Naive thymus-derived CD4-positive, alpha-beta T cell (primary cell): Measurements from ENCODE around the gene FAM149B1. TPM values are rescaled to one million over a fixed set of nuclear protein-coding genes. Genes with fewer than 3 reads are reported as not detected.

Experiments
- ATAC-seq: fragments of 150-1000 bp; cut with Tn5 transposase; 2 replicates; pipeline ENCODE4 v1.10.0; 2021; ENCODE audit warnings: mild to moderate bottlenecking, moderate library complexity
- CTCF ChIA-PET: fragments of 350-600 bp; sonication (Branson Sonifier 250); formaldehyde crosslinking; loops from one replicate; lab custom pipeline; 2021; ENCODE audit warnings: antibody characterized with exemption; lab: Charles Lee
- POLR2A ChIA-PET: fragments of 350-600 bp; sonication (Branson Sonifier 250); formaldehyde crosslinking; loops from one replicate; lab custom pipeline; 2021; ENCODE audit warnings: antibody characterized with exemption, inconsistent platforms; lab: Charles Lee
- DNase-seq, 9 donors: peaks; one replicate each; pipeline versions ENCODE4 v3.0.0 to v3.0.0-alpha.2; 2020 to 2022; ENCODE audit warnings: mixed read lengths in 1 of 9
- H3K27ac ChIP-seq: one replicate; pipeline ENCODE4 v1.7.0; 2013; ENCODE audit warnings: mild to moderate bottlenecking, low read depth, low read length, moderate library complexity
- H3K27me3 ChIP-seq, 2 donors: one replicate each; pipeline ENCODE4 v1.7.0; 2013; ENCODE audit warnings: low read length in 2 of 2, mild to moderate bottlenecking in 2 of 2, moderate library complexity in 2 of 2; ENCODE audit not compliant: control insufficient read depth in 2 of 2, insufficient read depth in 2 of 2
- H3K36me3 ChIP-seq, 3 experiments: 1 replicate in 2 of 3; 2 replicates in 1 of 3; pipeline ENCODE4 v1.7.0; 2013; ENCODE audit warnings: low read length in 3 of 3, mild to moderate bottlenecking in 3 of 3, moderate library complexity in 1 of 3; ENCODE audit not compliant: insufficient read depth in 3 of 3, control insufficient read depth in 2 of 3
- H3K4me1 ChIP-seq, 2 donors: one replicate each; pipeline ENCODE4 v1.7.0; 2013; ENCODE audit warnings: low read length in 2 of 2, mild to moderate bottlenecking in 2 of 2, moderate library complexity in 1 of 2; ENCODE audit not compliant: control insufficient read depth in 2 of 2, insufficient read depth in 2 of 2
- H3K4me3 ChIP-seq: 2 replicates; pipeline ENCODE4 v1.7.0; 2013; ENCODE audit warnings: mild to moderate bottlenecking, low read length
- H3K9me3 ChIP-seq, 3 experiments: 1 replicate in 2 of 3; 2 replicates in 1 of 3; pipeline ENCODE4 v1.7.0; 2013; ENCODE audit warnings: low read length in 3 of 3; ENCODE audit not compliant: control insufficient read depth in 2 of 3
- H3K27ac Mint-ChIP-seq, 9 donors: one replicate each; pipeline ENCODE4 v1.8.0; 2020 to 2022; ENCODE audit warnings: mixed read lengths in 9 of 9, mild to moderate bottlenecking in 8 of 9, moderate library complexity in 5 of 9, inconsistent platforms in 2 of 9
- H3K27me3 Mint-ChIP-seq, 5 donors: one replicate each; pipeline ENCODE4 v1.8.0; 2021 to 2022; ENCODE audit warnings: mixed read lengths in 5 of 5, mild to moderate bottlenecking in 1 of 5
- H3K36me3 Mint-ChIP-seq, 5 donors: one replicate each; pipeline ENCODE4 v1.8.0; 2020 to 2022; ENCODE audit warnings: mixed read lengths in 5 of 5, mild to moderate bottlenecking in 3 of 5, inconsistent platforms in 1 of 5
- H3K4me1 Mint-ChIP-seq, 7 donors: one replicate each; pipeline ENCODE4 v1.8.0; 2020 to 2022; ENCODE audit warnings: mixed read lengths in 7 of 7, mild to moderate bottlenecking in 3 of 7, inconsistent platforms in 1 of 7
- H3K4me3 Mint-ChIP-seq, 10 donors: one replicate each; pipeline ENCODE4 v1.8.0; 2020 to 2022; ENCODE audit warnings: mild to moderate bottlenecking in 10 of 10, mixed read lengths in 10 of 10, moderate library complexity in 6 of 10, inconsistent platforms in 2 of 10
- H3K9me3 Mint-ChIP-seq, 11 donors: one replicate each; pipeline ENCODE4 v1.8.0; 2020 to 2022; ENCODE audit warnings: mixed read lengths in 11 of 11, mild to moderate bottlenecking in 4 of 11, inconsistent platforms in 1 of 11, moderate library complexity in 1 of 11
- intact Hi-C, 2 donors: fragments of 100-400 bp; cut with micrococcal nuclease; formaldehyde crosslinking; loops; one replicate each; pipeline ENCODE4 v1.15.1; 2023
- polyA plus RNA-seq, 2 donors: library from polyadenylated mRNA; unstranded; fragments of 300-500 nt; fragmentation: Illumina TruSeq; gene quantifications; one replicate each; pipeline ENCODE4 v1.2.3, GENCODE V29; 2021
- total RNA-seq, 6 experiments: library from RNA in 5 of 6; stranded (reverse) in 5 of 6; gene quantifications; 1 replicate in 5 of 6; 2 replicates in 1 of 6; pipeline ENCODE4 v1.2.3 and lab custom pipeline; 2021 to 2026

FAM149B1 gene
- total and polyA plus RNA-seq, 7 experiments from 2014 or later: 4.6 to 21.0 (median 15.8) TPM

GRCh38 chr10:73218431-73219191, 50.7 kb downstream of the FAM149B1 start:
- Mint-ChIP-seq H3K27me3 (no peaks in the 10 kb centered on the region), H3K9me3 (peaks cover 0 to 2% (median 0%) of the 10 kb centered on the region in 11 donors), H3K4me3 (no peak overlapping the region), H3K36me3 (peaks cover 21 to 68% (median 42%) of the 10 kb centered on the region in 5 donors), H3K4me1 (peaks cover 0 to 3% (median 0%) of the 10 kb centered on the region in 7 donors), H3K27ac (no peak overlapping the region)
- H3K36me3 ChIP-seq: peaks cover 0 to 25% (median 0%) of the 10 kb centered on the region in 3 experiments
- ATAC-seq (no peak), DNase-seq (peak in 1 of 9 donors; percentile 4)
- H3K27me3 ChIP-seq: no peaks in the 10 kb centered on the region
- no peak overlapping the region for H3K4me3 ChIP-seq
- ChIA-PET CTCF (no interaction called here), POLR2A (no interaction called here)
- H3K27ac ChIP-seq: no peak overlapping the region
- H3K4me1 ChIP-seq: no peaks in the 10 kb centered on the region
- intact Hi-C loops: no loop called here
- H3K9me3 ChIP-seq: no peaks in the 10 kb centered on the region

GRCh38 chr10:73219384-73219783, 51.5 kb downstream of the FAM149B1 start:
- Histone ChIP-seq H3K27me3 (no peaks in the 10 kb centered on the region), H3K4me1 (no peaks in the 10 kb centered on the region), H3K4me3 (no peak overlapping the region), H3K9me3 (no peaks in the 10 kb centered on the region), H3K36me3 (peaks cover 0 to 25% (median 0%) of the 10 kb centered on the region in 3 experiments), H3K27ac (no peak overlapping the region)
- H3K27me3 Mint-ChIP-seq: no peaks in the 10 kb centered on the region
- ChIA-PET POLR2A (no interaction called here), CTCF (no interaction called here)
- H3K4me3 Mint-ChIP-seq: no peak overlapping the region
- peaks cover 16 to 60% (median 37%) of the 10 kb centered on the region in 5 donors for H3K36me3 Mint-ChIP-seq
- intact Hi-C loops: no loop called here
- H3K27ac Mint-ChIP-seq: no peak overlapping the region
- no peak for ATAC-seq
- peaks cover 0 to 2% (median 0%) of the 10 kb centered on the region in 11 donors for H3K9me3 Mint-ChIP-seq
- peaks cover 0 to 3% (median 0%) of the 10 kb centered on the region in 7 donors for H3K4me1 Mint-ChIP-seq
- no peak for DNase-seq

- peaks cover 0 to 3% (median 0%) of the 10 kb centered on the region in 7 donors for H3K4me1 Mint-ChIP-seq
- H3K27ac Mint-ChIP-seq: no peak overlapping the region
- Histone ChIP-seq H3K27me3 (no peaks in the 10 kb centered on the region), H3K4me1 (no peaks in the 10 kb centered on the region), H3K4me3 (no peak overlapping the region), H3K36me3 (peaks cover 0 to 25% (median 0%) of the 10 kb centered on the region in 3 experiments), H3K9me3 (no peaks in the 10 kb centered on the region), H3K27ac (no peak overlapping the region)
- peaks cover 0 to 2% (median 0%) of the 10 kb centered on the region in 11 donors for H3K9me3 Mint-ChIP-seq
- ATAC-seq (no peak), DNase-seq (no peak)
- H3K27me3 Mint-ChIP-seq: no peaks in the 10 kb centered on the region
- H3K36me3 Mint-ChIP-seq: peaks cover 14 to 48% (median 31%) of the 10 kb centered on the region in 5 donors
- POLR2A ChIA-PET: no interaction called here
- intact Hi-C loops: no loop called here
- no peak overlapping the region for H3K4me3 Mint-ChIP-seq
- CTCF ChIA-PET: no interaction called here
Measured at GRCh38 chr10:73220989-73221388, 53.1 kb downstream of the FAM149B1 start.

- Histone ChIP-seq H3K9me3 (no peaks in the 10 kb centered on the region), H3K27me3 (no peaks in the 10 kb centered on the region), H3K4me3 (no peak overlapping the region), H3K4me1 (no peaks in the 10 kb centered on the region), H3K36me3 (peaks cover 0 to 3% (median 0%) of the 10 kb centered on the region in 3 experiments), H3K27ac (no peak overlapping the region)
- H3K9me3 Mint-ChIP-seq: no peaks in the 10 kb centered on the region
- intact Hi-C loops: no loop called here
- ATAC-seq (no peak), DNase-seq (no peak)
- H3K4me3 Mint-ChIP-seq: no peak overlapping the region
- POLR2A ChIA-PET: no interaction called here
- H3K36me3 Mint-ChIP-seq: peaks cover 0 to 14% (median 6%) of the 10 kb centered on the region in 5 donors
- no peaks in the 10 kb centered on the region for H3K27me3 Mint-ChIP-seq
- H3K4me1 Mint-ChIP-seq: peaks cover 0 to 3% (median 0%) of the 10 kb centered on the region in 7 donors
- CTCF ChIA-PET: no interaction called here
- H3K27ac Mint-ChIP-seq: no peak overlapping the region
Measured at GRCh38 chr10:73225518-73225917, 57.6 kb downstream of the FAM149B1 start.

- Histone ChIP-seq H3K27ac (no peak overlapping the region), H3K36me3 (peaks cover 0 to 7% (median 0%) of the 10 kb centered on the region in 3 experiments), H3K4me1 (no peaks in the 10 kb centered on the region), H3K9me3 (no peaks in the 10 kb centered on the region), H3K27me3 (no peaks in the 10 kb centered on the region), H3K4me3 (no peak overlapping the region)
- DNase-seq (no peak), ATAC-seq (no peak)
- Mint-ChIP-seq H3K4me1 (no peaks in the 10 kb centered on the region), H3K27ac (no peak overlapping the region), H3K4me3 (no peak overlapping the region), H3K36me3 (peaks cover 0 to 7% (median 3%) of the 10 kb centered on the region in 5 donors), H3K9me3 (no peaks in the 10 kb centered on the region), H3K27me3 (no peaks in the 10 kb centered on the region)
- POLR2A ChIA-PET: no interaction called here
- intact Hi-C loops: no loop called here
- CTCF ChIA-PET: no interaction called here
Measured at GRCh38 chr10:73226663-73227062, 58.7 kb downstream of the FAM149B1 start.

GRCh38 chr10:73228247-73228646, 60.3 kb downstream of the FAM149B1 start:
- Mint-ChIP-seq H3K9me3 (no peaks in the 10 kb centered on the region), H3K4me1 (peaks cover 0 to 3% (median 0%) of the 10 kb centered on the region in 7 donors), H3K4me3 (no peak overlapping the region), H3K27me3 (no peaks in the 10 kb centered on the region), H3K27ac (no peak overlapping the region), H3K36me3 (peaks cover 0 to 6% (median 4%) of the 10 kb centered on the region in 5 donors)
- Histone ChIP-seq H3K36me3 (peaks cover 0 to 7% (median 0%) of the 10 kb centered on the region in 3 experiments), H3K4me3 (no peak overlapping the region), H3K27ac (no peak overlapping the region), H3K27me3 (no peaks in the 10 kb centered on the region), H3K9me3 (no peaks in the 10 kb centered on the region), H3K4me1 (no peaks in the 10 kb centered on the region)
- CTCF ChIA-PET: interaction anchor here (0.6 kb wide), 2 partner anchors 11 to 129 kb away, joined by 3 to 5 read pairs; no protein-coding TSS in a partner anchor
- POLR2A ChIA-PET: no interaction called here
- DNase-seq: no peak
- intact Hi-C loops: no loop called here
- ATAC-seq: no peak
